NCI-H2107 treated with DMSO at 0.1 percent for 48 hours (cell line): ENCODE measurements around the gene CACNA2D4.

Source experiments
- DNase-seq: peaks from one replicate; lab custom pipeline; 2025; ENCODE audit not compliant: unreplicated experiment; lab: John Stamatoyannopoulos, UW

Gene CACNA2D4

GRCh38 chr12:1806301-1807086, 112.0 kb downstream of the CACNA2D4 start:
- DNase-seq, result no peak

GRCh38 chr12:1805441-1806081, 112.9 kb downstream of the CACNA2D4 start:
- DNase-seq, result no peak

GRCh38 chr12:1804545-1805332, 113.7 kb downstream of the CACNA2D4 start:
- DNase-seq, result no peak

- no peak for DNase-seq
These were observed 114.7 kb downstream of the CACNA2D4 start for GRCh38 chr12:1803736-1804135.

- DNase-seq, result no peak
These were observed 117.0 kb downstream of the CACNA2D4 start for GRCh38 chr12:1801303-1801975.

GRCh38 chr12:1800401-1801302, 117.8 kb downstream of the CACNA2D4 start:
- DNase-seq, result peak; percentile 12

GRCh38 chr12:1799882-1800400, 118.5 kb downstream of the CACNA2D4 start:
- no peak for DNase-seq

- no peak for DNase-seq
These were observed 119.2 kb downstream of the CACNA2D4 start for GRCh38 chr12:1799051-1799881.

- DNase-seq, result no peak
These were observed 119.8 kb downstream of the CACNA2D4 start for GRCh38 chr12:1798641-1799020.

GRCh38 chr12:1797991-1798640, 120.3 kb downstream of the CACNA2D4 start:
- DNase-seq, result no peak

GRCh38 chr12:1797011-1797901, 121.2 kb downstream of the CACNA2D4 start:
- no peak for DNase-seq

- DNase-seq, result no peak
These were observed 121.9 kb downstream of the CACNA2D4 start for GRCh38 chr12:1796515-1797010.

- DNase-seq, result peak; percentile 46
These were observed 122.5 kb downstream of the CACNA2D4 start for GRCh38 chr12:1795785-1796514.

- no peak for DNase-seq
These were observed 123.1 kb downstream of the CACNA2D4 start for GRCh38 chr12:1795221-1795784.

GRCh38 chr12:1794440-1795090, 123.9 kb downstream of the CACNA2D4 start:
- no peak for DNase-seq
